OCI-LY3 (cell line): ENCODE measurements around the gene MED12L.

Source experiments
- CTCF ChIP-seq: fragments of 200-600, 300-600 bp; sonication (generic); IDR thresholded peaks from 2 replicates; pipeline ENCODE4 v1.5.1; 2014; ENCODE audit warnings: antibody characterized with exemption, low read length, low read depth
- EZH2phosphoT487 ChIP-seq: fragments of 200-600 bp; shearing (Covaris generic); IDR thresholded peaks from 2 replicates; pipeline ENCODE4 v1.6.1; 2018; ENCODE audit warnings: antibody characterized with exemption, mixed run types, low read depth

GRCh38 chr3:151330379-151330778, 244.9 kb downstream of the MED12L start:
- no peak for TF ChIP-seq CTCF
- TF ChIP-seq EZH2phosphoT487: no peak
